Fibroblast of upper back skin (primary cell): ENCODE measurements around the gene ANKS1B.
A peak's percentile ranks its signal among the peaks of the same experiment; 100 is the strongest.

Experiments used
- DNase-seq: peaks from one replicate; pipeline ENCODE4 v3.0.0-alpha.2; 2013

Gene ANKS1B

DNA sequence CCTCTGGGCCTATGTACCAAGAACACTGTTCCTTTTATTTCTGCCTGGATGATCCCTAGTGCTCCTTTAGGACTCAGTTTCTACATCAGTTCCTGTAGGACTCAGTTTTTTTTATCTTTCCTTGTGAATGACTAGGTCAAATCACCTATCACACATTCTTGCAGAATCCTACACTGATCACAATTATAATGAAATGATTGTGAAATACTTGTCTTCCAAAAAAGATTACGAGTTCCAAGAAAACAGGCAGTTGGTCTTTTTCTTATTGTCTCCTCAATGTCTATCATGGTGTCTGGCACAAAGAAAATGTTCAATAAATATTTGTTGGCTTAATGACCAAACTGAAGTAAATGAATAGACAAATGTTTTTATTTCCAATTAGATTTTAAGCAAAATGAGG is 432.7 kb downstream of the ANKS1B start:
- DNase-seq = no peak

GRCh38 chr12:99549651-99550050 is 435.1 kb downstream of the ANKS1B start:
- DNase-seq = no peak

GRCh38 chr12:99549196-99549595 is 435.5 kb downstream of the ANKS1B start:
- no peak for DNase-seq

DNA sequence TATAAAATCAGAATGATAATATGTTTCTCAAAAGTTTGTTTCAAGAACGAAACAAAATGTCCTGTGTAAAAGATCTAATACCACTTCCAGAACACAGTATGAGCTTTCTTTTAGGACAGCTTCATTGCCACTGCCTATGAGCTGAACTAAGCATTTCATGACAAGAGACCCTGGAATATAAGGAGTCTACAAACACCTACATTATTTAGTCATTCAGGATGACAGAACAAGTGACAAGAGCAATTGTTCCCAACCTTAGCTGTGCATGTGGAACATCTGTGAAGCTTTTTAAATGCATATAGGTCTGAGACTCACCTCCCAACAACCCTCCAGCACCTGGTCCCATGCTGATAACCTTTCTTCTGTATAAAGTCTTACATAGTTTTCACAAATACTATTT is 440.3 kb downstream of the ANKS1B start:
- DNase-seq = no peak

DNA sequence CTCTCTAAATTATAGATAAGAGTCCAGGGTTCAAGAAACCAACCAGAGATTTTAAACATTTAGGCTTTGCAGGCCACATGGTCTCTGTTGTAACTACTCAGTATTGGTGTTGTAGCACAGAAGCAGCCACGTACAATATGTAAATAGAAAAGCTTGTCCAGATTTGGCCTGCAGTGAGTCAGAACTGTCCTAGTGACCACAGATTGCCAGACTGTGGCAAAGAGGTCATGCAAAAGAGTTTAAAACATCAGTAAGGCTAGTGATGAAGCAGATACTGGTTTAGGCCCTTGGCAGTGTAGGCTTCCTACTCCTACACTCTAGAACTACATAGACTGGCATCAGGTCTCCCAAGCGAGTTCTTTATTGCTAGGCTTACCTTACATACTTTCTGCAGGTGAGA is 454.8 kb downstream of the ANKS1B start:
- no peak for DNase-seq

DNA sequence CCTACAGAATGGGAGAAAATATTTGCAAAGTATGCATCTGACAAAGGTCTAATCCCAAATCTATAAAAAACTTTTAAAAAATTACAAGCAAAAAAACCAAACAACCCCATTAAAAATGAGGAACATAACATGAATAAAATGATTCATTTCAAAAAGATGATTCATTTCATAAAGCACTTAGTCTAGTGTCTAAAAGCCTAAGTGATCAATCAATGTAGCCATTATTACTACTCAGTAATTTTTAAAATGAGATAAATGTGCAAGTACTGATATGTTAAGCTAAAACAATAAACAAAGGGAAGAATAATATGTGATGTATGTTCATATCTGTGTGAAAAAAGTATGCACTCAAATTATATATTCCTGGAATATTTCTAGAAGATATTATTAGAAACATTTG is 456.3 kb downstream of the ANKS1B start:
- DNase-seq = no peak

- no peak for DNase-seq
These were observed 460.9 kb downstream of the ANKS1B start for GRCh38 chr12:99523853-99524252.

- no peak for DNase-seq
These were observed 462.3 kb downstream of the ANKS1B start for GRCh38 chr12:99522456-99522855.

GRCh38 chr12:99521664-99522063 is 463.1 kb downstream of the ANKS1B start:
- no peak for DNase-seq

DNA sequence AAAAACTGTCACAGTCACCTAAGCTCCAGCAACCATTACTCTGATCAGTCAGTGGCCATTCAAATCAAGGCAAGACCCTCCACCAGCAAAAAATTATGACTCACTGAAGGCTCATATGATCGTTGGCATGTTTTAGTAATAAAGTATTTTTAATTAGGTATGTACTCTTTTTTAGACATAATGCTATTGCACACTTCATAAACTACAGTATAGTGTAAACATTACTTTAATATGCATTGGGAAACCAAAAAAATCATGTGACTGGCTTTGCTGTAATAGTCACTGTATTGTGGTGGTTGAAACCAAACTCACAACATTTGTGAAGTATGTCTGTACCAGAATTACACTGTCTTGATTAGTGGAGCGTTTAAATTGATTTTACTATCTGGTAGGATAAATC is 471.7 kb downstream of the ANKS1B start:
- DNase-seq = no peak

DNA sequence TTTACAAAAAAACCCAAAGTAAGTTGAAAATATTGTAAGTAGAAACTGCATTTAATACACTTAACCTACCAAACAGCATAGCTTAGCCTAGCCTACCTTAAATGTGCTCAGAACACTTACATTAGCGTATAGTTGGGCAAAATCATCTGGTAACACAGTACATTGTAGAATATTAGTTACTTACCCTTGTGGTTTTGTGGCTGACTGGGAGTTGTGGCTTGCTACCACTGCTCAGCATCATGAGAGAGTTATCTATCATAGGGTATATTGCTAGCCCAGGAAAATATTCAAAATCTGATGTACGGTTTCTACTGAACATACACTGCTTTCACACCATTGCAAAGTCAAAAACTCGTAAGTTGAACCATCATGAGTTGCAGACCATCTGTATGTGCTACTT is 478.9 kb downstream of the ANKS1B start:
- DNase-seq = peak; percentile 20

DNA sequence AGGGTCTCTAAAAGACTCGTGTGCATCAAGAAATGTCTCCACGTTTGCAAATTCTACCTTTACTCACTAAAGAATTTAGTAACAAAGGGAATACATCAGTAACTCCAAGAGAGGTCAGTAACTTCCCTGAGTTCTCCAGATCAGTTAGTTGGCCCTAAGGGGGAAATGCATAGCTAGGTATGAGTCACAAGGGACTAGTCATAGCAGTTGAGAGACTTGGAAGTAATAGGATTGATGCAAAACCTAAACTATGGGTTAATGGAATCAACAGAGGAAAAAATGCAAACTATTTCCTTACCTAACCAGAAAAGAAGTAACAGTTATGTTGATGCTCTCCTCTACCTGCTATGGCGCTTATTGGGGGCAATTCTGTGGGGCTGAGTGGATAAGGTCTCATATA is 486.0 kb downstream of the ANKS1B start:
- DNase-seq = peak; percentile 62

- no peak for DNase-seq
These were observed 488.9 kb downstream of the ANKS1B start for GRCh38 chr12:99495799-99496198.

DNA sequence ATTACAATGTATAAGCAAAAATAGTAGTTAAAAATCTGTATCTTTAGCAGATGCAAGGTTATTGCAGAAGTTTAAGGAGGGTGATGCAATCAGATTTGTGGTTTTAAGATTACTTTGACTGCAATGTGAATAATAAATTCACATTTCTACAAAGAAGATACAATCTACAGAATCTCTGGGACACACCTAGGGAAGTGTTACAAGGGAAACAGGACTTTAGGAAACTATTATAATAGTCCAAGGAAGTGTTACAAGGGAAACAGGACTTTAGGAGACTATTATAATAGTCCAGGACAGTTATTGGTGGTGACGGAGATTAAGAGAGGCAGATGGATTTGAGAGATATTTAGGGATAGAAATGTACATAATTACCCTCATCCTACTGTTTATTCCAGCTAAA is 491.5 kb downstream of the ANKS1B start:
- no peak for DNase-seq

- no peak for DNase-seq
These were observed 498.5 kb downstream of the ANKS1B start for GRCh38 chr12:99486277-99486676.

DNA sequence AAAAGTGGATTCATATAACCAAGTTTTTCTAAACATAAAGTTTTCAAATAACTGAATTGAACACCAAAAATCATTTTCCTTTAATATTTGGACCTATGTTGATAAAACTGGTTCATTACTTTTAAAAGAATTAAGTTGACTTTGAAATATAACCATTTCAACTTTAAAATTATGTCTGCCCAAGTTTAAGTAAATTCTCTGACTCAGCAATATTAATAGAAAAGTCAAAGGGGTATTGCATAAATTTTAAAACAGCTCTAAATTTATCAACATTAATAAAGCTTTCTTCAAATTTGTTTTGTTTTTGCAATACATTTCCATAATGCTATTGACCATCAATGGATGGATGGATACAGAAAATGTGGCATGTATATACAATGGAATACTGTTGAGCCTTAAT is 505.6 kb downstream of the ANKS1B start:
- no peak for DNase-seq

- DNase-seq = no peak
These were observed 507.8 kb downstream of the ANKS1B start for GRCh38 chr12:99476956-99477355.

- peak; percentile 32 for DNase-seq
These were observed 529.2 kb downstream of the ANKS1B start for GRCh38 chr12:99455350-99456035.

DNA sequence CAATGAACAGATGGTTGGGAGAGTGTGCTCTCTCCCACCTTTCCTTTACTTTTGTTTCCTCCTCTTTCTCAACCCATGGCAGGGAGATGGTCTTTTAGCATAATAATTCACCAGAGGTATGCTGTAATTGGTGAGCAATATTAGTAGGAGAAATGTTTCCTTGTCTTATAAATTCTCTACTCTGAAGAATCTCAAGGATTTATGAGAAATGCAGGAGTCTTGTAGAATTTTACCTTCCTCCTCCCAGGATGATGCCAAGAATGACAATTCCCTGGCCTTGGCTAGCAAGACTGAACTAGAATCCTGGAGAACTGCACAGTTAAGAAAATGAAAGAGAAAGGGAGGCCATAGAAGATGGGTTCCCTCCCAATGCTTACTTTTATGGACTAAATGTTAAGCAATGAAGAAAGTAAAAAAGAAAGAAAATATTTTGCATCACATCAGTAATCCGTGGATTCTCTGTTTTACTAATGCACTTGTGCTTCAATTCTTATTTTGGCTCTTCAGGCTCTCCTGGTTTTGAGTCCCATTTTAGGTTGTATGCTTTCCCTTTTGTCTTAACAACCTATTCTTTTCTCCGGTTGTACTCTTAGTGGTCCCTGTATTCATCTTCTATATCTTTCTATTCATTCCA is 530.1 kb downstream of the ANKS1B start:
- DNase-seq = no peak

DNA sequence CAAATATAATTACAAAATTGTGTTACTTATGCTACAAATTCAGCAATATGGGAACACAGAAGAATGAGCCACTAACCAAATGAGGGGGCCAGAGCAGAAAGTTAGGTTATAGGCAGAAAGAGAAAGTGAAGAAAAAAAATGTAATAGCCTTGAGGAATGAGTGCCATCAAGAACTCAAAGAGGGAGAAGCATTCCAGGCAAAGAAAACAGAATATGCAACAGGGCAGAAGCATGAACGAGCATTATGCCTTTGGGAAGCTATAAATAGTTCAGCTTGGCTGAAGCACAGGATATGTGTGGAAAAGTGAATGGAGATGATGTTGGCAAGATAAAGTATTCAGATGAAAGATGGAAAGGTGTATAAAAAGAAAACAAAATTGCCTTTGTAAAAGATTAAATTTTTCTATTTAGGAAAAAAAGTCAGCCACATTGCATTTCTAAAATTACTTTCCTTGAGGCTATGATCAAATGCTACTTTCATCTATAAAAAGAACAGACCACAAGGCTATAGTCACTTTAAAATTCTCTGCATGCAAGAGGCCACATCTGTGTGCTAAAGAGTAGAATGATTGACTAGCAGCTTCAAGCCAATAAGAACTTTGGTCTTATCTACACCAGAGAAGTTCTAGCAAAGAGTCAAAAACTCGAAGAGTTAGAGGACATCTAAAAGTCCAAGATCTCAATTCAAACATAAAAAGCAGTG is 530.7 kb downstream of the ANKS1B start:
- DNase-seq = no peak

GRCh38 chr12:99450036-99450630 is 534.6 kb downstream of the ANKS1B start:
- DNase-seq = no peak

DNA sequence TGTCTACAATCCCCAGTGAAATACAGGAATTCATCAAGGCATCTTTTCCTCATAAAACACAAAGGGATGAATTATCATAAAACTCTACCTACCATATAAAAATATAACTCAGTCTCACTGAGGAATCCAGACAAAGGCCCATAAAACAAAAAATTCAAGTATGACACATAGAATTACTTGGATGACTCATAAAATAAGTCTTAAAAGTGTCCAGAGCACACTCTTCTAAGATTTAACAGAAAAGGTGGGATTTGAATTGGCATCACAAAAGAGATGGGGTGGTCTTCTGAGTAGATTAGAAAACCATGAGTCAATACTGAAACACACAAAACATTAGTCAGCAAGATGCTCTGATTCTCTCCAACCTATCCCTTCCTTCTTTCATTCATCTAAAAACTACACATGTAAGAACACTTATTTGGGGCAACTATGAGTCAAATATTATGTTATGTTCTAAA is 539.8 kb downstream of the ANKS1B start:
- DNase-seq = no peak

GRCh38 chr12:99442758-99443157 is 542.0 kb downstream of the ANKS1B start:
- DNase-seq = no peak

GRCh38 chr12:99439399-99439798 is 545.3 kb downstream of the ANKS1B start:
- DNase-seq = no peak
